NCI-H1436 (cell line): ENCODE data around the gene DCAF11.
A peak's percentile ranks its signal among the peaks of the same experiment; 100 is the strongest.

Experiments used
- DNase-seq: peaks from one replicate; lab custom pipeline; 2025; lab: John Stamatoyannopoulos, UW

Gene DCAF11

DNA sequence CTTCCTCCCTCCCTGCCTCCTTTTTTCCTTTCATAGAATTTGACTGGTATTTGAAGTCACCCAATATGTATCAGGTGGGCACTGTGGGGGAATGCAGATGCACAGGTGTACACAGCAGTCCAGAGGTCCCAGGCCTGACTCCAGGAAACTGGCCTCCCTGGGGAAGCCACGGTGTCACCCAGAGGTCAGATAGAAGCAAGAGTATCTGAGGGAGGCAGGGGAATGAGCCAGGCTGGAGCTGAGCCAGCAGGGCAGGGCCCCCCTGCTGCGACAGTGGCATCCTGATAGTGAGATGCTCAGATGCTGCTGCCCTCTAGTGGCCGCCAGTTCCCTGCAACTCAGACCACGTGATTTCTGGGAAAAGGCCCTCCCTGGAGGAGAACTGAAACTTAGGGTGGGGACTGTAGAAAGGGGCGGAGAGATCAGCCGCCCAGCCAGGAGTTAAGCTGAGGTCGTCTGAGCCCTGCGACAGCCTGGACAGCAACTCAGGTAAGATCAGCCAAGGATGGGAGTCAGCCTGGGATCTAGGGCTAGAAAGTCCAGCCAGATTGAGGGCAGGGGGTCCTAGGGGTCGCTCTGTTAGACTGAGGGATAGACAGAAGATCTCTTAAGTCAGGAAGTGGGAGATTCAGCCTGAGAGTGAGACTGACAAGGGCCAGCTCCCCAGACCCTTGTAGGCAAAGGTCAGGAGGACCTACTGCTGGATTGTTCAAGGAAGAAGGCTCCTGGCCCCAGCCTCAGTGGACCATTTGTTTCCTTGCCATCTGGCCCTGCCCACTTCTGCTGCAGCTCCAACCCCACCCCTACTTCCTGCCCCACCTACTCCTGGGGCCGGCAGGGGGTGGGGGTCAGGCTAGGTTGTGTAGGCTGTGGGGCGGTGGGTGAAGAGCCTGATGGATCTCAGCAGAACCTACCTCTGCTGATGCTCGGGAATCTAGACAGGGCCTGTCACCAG, 46.5 kb downstream of the DCAF11 start, which contains the start of gene IRF9:
Gene IRF9 (plus strand): TSS at position 416 of the 955 bp plus-strand sequence. CDS start 880 bp downstream, outside the sequence.
- peak; percentile 92 for DNase-seq

DNA sequence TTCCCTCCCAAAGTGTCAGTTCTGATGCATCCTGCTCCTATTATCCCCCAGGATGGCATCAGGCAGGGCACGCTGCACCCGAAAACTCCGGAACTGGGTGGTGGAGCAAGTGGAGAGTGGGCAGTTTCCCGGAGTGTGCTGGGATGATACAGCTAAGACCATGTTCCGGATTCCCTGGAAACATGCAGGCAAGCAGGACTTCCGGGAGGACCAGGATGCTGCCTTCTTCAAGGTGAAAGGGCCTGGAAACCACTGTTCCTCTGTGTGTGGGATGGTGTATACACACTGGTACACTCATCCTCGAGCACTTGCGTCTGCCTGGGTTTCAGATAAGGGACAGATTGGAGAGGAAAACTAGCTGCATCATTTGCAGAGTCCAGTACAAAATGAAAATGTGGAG, 47.5 kb downstream of the DCAF11 start:
- no peak for DNase-seq

DNA sequence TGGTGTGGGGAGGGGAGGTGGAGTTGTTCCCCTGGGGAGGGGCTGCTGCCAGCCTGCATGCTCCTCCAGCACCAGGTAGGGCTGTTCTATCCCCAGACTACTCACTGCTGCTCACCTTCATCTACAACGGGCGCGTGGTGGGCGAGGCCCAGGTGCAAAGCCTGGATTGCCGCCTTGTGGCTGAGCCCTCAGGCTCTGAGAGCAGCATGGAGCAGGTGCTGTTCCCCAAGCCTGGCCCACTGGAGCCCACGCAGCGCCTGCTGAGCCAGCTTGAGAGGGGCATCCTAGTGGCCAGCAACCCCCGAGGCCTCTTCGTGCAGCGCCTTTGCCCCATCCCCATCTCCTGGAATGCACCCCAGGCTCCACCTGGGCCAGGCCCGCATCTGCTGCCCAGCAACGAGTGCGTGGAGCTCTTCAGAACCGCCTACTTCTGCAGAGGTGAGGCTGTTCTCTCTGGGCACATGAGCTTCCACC, 50.0 kb downstream of the DCAF11 start:
- DNase-seq = no peak

DNA sequence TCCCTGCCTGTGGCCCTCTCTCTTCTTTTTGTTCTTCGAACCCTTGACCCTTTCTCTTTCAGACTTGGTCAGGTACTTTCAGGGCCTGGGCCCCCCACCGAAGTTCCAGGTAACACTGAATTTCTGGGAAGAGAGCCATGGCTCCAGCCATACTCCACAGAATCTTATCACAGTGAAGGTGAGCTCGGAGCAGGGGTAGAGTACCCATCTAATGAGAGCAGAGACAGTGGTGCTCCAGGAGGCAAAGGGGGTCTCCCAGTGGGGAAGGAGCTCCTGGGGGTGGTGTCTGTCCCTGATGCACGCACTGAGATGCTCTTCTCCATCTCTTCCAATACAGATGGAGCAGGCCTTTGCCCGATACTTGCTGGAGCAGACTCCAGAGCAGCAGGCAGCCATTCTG, 51.2 kb downstream of the DCAF11 start:
- no peak for DNase-seq

DNA sequence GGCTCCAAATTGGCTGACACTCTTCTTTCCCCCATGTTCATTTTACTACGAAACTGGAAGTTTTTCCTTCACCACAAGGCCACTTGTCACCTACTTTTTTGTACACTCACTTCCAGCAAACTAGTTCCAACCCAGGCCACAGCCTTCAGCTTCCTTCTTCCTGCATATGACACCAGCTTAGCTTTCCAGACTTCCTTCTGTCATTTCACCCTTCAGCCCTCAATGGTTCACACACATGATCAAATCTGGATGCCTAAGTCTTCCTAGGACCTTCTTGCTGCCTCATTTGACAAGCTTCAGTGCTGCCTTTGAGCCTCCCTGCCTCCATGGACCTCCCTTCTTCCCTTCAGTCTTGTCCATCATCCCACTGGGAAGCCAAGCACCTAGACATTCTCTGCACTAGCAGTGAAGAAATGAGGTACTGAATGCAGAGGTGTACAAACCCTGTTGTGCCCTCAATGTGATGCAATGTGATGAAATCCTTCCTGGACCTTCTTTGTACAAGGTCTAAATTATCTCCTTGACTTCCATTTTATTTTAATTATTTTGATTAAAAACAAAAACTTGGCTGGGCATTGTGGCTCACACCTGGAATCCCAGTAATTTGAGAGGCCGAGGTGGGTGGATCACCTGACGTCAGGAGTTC, 53.0 kb downstream of the DCAF11 start:
- no peak for DNase-seq

DNA sequence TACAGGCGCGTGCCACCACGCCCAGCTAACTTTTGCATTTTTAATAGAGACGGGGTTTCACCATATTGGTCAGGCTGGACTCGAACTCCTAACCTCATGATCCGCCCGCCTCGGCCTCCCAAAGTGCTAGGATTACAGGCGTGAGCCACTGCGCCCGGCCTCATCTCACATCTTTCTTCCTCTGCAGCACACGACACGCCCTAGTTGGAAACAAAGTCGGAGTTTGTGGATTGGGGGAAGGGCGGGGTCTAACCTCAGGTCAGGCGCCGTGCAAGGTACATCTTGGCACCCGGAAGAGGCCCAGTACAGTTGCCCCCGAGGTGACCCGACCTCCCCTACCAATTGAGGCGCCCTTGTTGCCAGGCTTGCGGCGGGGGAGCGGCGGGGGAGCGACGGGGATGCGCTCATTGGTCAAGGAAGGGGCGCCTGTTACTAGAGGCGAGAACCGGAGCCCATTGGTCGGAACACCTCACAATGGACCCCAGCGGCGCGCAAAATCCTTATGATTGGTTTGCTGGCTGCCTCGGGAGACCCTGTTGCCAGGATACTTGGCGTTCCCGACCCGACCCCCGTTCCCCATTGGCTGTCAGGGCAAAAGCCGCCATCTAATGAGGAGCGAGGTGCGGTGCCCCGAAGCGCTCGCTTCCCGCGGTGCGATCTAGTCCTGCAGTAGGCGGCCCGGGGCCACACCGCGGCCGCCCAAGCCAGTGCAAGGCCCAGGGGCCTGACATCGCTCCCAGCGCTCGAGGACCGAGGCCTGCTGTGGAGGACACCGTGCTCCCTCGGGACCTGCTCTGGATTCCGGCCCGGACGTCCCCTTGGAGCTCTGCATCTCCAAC, 57.1 kb downstream of the DCAF11 start, which contains the start of gene REC8:
Gene REC8 (plus strand): TSS at position 659 of the 839 bp plus-strand sequence. CDS start 473 bp downstream, outside the sequence.
- no peak for DNase-seq

DNA sequence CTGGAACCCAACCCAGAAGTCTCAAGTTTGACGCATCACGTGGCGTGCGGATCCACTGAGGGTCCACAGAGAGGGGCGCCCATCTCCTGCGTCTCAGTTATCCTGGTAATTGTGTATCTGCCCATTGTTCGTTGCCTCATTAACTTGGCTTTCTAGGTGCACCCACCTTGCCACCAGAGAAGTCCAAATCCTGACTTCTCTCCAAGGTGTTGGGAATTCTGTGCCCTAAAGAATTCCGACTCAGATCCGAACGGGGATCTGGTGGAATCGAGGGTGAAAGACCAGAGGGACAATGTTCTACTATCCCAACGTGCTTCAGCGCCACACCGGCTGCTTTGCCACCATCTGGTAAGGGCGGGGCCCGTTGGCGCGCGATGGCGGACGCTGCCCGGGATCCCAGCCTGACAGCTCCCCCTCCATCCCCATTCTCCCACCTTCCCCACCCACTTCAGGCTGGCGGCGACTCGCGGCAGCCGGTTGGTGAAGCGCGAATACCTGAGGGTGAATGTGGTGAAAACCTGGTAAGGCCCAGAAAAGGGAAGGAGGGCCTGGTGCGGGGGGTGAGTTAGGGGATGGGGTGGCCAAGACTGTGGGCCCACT, 57.8 kb downstream of the DCAF11 start:
- DNase-seq = no peak

DNA sequence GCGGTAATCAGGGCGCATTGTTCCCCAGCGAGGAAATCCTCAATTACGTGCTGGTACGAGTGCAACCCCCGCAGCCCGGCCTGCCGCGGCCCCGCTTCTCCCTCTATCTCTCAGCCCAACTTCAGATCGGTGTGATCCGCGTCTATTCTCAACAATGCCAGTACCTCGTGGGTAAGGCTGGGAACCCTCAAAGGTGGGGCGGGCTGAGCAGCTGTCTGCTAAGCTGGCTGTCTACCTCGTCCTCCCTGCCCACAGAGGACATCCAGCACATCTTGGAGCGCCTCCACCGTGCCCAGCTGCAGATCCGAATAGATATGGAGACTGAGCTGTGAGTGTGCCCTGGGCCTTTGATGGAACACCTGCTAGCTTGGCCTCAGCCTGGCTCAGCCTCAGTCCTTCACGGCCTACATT, 58.3 kb downstream of the DCAF11 start:
- no peak for DNase-seq
